ENCODE results near the gene TRIM7. TPM values are rescaled to one million over a fixed set of nuclear protein-coding genes. Genes with fewer than 3 reads are reported as not detected.

TRIM7 gene
- total and polyA plus RNA-seq, 9 of the 15 experiments (the other 6 are each of a cell fraction or from before 2014, with no cell fraction given) = 2.6 to 14.9 (median 8.9) TPM

- peak in 1 of 2 experiments; percentile 56; a peak in 2 of 4 replicates for TF ChIP-seq HDAC1 (IDR thresholded peaks at IDR 0.05)
- peak; percentile 51; the same call in 1 of the 2 replicates for TF ChIP-seq NR2F6 (CRISPR knock-in tag; IDR thresholded peaks at IDR 0.05)
- no peak for TF ChIP-seq IRF1 (CRISPR knock-in tag; IDR thresholded peaks at IDR 0.05; ENCODE audit: borderline replicate concordance)
- TF ChIP-seq SAP30 (IDR thresholded peaks at IDR 0.05; ENCODE audit: borderline replicate concordance, insufficient read depth, low read depth, low read length, poor library complexity, severe bottlenecking) = peak; percentile 91
- TF ChIP-seq SIN3A (IDR thresholded peaks at IDR 0.05; ENCODE audit: borderline replicate concordance in 2 of 2, control insufficient read depth in 1 of 2, low read depth in 2 of 2, low read length in 2 of 2) = 0 out of 4 replicates have a peak, but pooled peaks have one; percentile 5 to 69
- peak; percentile 69 for TF ChIP-seq TFAP4 (CRISPR knock-in tag; IDR thresholded peaks at IDR 0.05; ENCODE audit: borderline replicate concordance)
- peak; percentile 89; the same call in 1 of the 2 replicates for TF ChIP-seq TGIF2 (CRISPR knock-in tag; IDR thresholded peaks at IDR 0.05)
- TF ChIP-seq RBBP5 (IDR thresholded peaks at IDR 0.05; ENCODE audit: borderline replicate concordance, insufficient read depth, low read length, poor library complexity, severe bottlenecking) = peak; percentile 99
- no peak for TF ChIP-seq ATF4 (CRISPR knock-in tag; IDR thresholded peaks at IDR 0.05)
- peak; percentile 44; the same call in 1 of the 2 replicates for TF ChIP-seq CTBP1 (IDR thresholded peaks at IDR 0.05; ENCODE audit: borderline replicate concordance)
- 0 out of 4 replicates have a peak, but pooled peaks of 1 of the 2 experiments have one; percentile 2 for TF ChIP-seq RCOR1 (IDR thresholded peaks at IDR 0.05; ENCODE audit: borderline replicate concordance in 1 of 2, low read depth in 2 of 2, low read length in 2 of 2)
- TF ChIP-seq KLF16 (IDR thresholded peaks at IDR 0.05) = no peak
- TF ChIP-seq MBD2 (IDR thresholded peaks at IDR 0.05; ENCODE audit: borderline replicate concordance, low read depth) = no peak; the same call in 1 of the 2 replicates
- 0 out of 2 replicates have a peak, but pooled peaks have one; percentile 54 for TF ChIP-seq HIVEP1 (CRISPR knock-in tag; IDR thresholded peaks at IDR 0.05)
- peak; percentile 41 for TF ChIP-seq KAT2B (IDR thresholded peaks at IDR 0.05; ENCODE audit: low read depth, low read length)
- TF ChIP-seq EGR1 (conservative IDR thresholded peaks at IDR 0.05) = peak; percentile 18; the same call in 1 of the 2 replicates
- no peak for TF ChIP-seq DDX20 (tag; IDR thresholded peaks at IDR 0.05; ENCODE audit: low read depth)
- TF ChIP-seq CBX3 (IDR thresholded peaks at IDR 0.05; ENCODE audit: borderline replicate concordance in 1 of 2, low read length in 2 of 2) = no peak
- TF ChIP-seq MAFF (IDR thresholded peaks at IDR 0.05; ENCODE audit: low read length) = no peak
- TF ChIP-seq BCLAF1 (IDR thresholded peaks at IDR 0.05; ENCODE audit: borderline replicate concordance in 1 of 2, control insufficient read depth in 1 of 2, low read depth in 2 of 2, low read length in 1 of 2) = peak in 1 of 2 experiments; percentile 81; a peak in 1 of 4 replicates
These were observed 38.8 kb upstream of the TRIM7 start, which contains the start of gene RACK1 (continued) for GRCh38 chr5:181243564-181244343.
